GM19468 (cell line): Measurements from ENCODE around the gene PALM.
"Not testable (repeated sequence)": the region's sequence is repeated elsewhere in the genome, so short reads cannot be mapped to it uniquely, and the experiment has no call there.

Experiments used
- ATAC-seq: cut with Tn5 transposase; IDR thresholded peaks from one replicate; pipeline ENCODE4 v1.9.1; 2021; ENCODE audit warnings: mild to moderate bottlenecking, moderate library complexity, moderate number of reproducible peaks; ENCODE audit not compliant: unreplicated experiment; ENCODE audit errors: extremely low read depth

The PALM gene, protein sequence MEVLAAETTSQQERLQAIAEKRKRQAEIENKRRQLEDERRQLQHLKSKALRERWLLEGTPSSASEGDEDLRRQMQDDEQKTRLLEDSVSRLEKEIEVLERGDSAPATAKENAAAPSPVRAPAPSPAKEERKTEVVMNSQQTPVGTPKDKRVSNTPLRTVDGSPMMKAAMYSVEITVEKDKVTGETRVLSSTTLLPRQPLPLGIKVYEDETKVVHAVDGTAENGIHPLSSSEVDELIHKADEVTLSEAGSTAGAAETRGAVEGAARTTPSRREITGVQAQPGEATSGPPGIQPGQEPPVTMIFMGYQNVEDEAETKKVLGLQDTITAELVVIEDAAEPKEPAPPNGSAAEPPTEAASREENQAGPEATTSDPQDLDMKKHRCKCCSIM

DNA sequence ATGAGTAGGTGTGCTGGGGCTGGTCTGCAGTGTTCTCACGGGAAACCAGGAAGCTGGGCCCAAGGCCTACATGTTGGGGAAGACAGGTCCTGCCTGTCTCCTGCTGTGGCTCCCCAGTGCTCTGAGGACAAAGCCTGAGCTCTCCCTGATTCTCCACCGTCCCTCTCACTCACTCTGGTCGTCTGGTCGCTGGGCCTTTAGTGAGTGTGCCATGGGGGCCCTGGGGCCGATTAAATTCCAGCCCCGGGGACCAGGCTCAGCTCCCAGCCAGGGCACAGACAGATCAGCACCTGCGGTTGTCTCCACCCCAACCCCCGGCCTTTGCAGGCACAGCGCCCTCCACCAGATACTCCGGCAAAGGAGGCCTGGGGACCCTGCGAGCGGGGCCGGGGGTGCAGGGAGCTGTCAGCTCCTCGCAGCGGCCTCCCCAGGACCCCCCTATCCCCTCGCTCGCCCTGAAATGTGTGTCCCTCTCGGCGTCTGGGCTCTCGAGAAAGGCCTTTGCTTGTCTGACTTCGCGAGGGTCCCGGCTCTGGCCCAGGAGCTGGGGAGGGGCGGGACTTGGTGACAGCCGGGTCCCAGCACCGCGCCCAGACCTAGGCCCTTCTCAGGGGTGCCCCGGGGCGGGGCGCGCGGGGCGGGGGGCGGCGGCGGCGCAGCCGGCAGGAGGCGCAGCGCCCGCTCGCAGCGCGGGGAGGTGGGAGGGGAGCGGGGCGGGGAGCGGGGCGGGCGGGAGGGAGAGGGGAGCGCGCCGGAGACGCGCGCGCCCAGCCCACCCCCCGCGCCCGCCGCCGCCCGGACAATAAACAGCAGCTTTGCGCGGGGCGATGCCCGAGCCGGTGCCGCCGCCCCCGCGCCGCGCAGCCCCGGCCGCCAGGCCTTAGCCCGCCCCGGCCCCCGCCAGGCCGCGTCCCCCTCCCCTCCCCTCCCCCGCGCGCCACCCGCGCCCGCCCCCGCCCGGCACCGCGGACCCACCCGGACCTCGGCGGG is at the start of gene PALM:
PALM (plus strand) TSS at position 782 of the 990 bp plus-strand sequence. CDS start 212 bp downstream, outside the sequence.
- ATAC-seq: no peak

DNA sequence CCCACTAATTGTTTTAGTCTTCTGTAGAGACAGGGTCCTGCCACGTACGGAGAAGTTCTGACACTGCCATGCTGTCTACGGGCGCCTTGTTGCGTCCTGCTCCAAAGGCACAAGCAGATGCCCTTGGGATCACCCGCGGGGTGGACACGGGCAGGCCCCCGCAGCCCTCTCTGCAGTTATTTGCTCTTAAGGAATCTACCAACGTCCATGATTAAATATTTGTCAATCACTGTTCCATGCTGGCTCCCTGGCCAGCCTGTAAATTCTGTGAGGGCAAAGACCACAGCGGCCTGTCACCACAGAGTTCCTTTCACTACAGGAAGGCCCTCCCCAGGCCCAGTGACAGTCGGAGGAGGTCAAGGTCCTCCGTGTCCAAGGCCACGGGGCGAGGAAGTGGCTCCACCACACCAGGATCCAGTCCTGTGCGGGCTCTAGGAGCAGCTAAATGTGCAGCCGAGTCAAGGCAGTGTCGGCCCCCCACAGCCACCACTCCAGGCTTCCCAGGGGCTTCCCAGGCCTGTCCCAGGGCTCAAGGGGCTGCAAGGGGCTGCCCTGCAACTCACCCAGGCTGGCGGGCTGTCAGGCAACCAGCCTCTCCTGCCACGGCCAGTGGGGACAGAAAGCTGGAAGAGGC is 47.8 kb upstream of the PALM start:
- no peak for ATAC-seq

DNA sequence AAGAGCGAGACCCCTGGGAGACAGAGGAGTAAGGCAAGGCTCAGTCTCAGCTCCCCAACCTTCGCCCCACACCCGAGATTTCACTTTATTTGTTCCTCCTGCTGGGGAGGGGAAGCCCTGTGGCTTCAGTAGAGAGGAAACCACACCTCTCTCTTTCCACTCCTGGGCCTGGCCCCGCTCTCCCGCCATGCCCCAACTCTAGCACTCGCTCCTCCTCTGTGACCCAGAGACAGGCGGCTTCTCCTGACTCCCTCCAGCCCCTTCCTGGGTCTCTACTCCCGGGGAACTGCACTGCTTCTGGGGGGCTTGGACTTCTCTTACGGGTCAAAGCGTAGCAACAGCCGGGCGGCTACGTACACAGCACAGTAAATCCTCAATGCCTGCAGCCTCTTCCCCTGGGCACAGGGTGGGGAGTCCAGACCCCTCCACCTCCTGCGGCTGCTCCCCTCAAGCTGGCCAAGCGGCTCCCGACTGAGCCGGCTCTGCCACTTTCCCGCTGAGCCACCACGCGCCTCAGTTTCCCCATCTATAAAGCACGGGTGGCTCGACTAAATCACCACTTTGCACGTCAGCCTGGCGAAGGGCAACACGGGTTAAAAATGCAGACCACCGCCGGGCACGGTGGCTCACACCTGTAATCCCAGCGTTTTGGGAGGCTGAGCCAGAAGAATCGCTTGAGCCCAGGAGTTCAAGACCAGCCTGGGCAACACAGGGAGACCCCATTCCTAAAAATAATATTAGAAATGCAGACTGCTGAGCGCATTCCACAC is 47.1 kb upstream of the PALM start:
- ATAC-seq: no peak

DNA sequence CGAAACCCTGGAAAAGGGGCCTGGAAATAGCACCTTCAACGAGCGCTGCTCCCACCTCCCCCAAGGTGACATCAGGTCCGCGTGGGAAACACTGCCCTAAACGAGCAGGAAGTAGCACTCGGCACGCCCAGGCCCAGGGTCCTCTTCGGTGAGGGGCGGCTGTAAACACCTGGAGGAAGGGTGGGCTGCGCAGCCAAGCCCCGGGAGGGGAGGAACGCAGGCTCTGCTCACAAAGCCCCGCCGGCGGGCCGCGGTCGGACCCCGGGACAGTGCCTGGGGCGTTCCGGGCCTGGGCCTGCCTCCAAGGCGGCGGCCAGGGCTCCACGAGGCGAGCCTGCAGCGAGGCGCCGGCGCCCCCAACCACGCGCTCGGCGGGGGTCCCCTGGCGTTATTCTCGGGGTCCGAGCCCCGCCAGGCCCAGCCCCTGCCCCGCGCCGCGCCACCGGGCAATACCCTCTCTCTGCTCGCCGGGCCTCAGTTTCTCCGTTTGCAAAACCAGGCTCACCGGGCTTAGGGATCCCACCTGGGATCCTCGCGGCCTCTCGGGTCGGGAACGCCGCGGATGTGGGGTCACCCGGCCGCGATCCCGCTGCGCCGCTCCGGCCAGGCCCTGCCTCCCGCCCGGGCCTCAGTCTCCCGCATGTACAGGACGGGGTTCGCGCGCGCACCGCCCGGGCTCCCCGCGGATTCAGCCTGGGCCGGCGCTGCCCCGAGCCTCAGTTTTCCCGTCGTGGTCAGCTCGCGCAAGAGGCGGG is 46.4 kb upstream of the PALM start:
- ATAC-seq: peak; percentile 2

DNA sequence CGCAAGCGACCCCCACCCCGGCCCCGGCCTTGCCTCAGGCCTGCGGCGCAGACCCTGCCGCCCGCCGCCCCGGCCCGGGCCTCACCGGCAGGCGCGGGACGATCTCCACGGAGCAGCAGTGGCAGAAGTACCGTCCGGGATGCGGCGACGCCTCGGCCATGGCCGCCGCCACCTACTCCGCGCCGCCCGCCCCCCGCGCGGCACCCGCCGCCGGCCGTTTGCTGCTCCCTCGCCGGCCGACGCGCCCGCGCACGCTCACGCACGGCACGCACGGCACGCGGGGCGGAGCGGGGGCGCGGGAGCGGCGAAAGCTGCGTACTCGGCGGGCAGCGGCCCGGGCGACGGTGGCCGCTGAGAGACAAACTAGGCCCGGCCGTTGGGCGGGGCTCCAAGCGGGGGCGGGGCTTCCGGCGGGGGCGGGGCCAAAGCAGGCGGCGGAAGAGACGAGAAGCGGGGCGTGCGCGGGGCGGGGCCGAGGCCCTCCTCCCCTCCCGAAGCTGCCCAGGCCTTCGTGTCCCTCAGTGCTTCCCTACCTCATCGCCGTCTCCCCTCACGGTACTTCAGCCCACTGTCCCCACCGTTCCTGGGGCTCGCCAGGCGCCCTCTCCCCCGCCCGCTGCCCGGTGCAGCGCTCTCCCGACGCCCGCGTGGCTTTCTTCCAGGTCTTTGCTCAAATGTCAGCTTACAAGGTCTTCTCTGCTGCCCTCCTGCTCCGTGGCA is 45.6 kb upstream of the PALM start, which contains the start of gene RNF126:
RNF126 (minus strand) TSS at position 253 of the 720 bp plus-strand sequence; CDS start at position 160, 93 bp downstream.
- ATAC-seq: peak; percentile 42

GRCh38 chr19:663682-664117 is 45.0 kb upstream of the PALM start:
- ATAC-seq: no peak

- ATAC-seq: no peak
Observed at GRCh38 chr19:664913-665443, 43.8 kb upstream of the PALM start.

DNA sequence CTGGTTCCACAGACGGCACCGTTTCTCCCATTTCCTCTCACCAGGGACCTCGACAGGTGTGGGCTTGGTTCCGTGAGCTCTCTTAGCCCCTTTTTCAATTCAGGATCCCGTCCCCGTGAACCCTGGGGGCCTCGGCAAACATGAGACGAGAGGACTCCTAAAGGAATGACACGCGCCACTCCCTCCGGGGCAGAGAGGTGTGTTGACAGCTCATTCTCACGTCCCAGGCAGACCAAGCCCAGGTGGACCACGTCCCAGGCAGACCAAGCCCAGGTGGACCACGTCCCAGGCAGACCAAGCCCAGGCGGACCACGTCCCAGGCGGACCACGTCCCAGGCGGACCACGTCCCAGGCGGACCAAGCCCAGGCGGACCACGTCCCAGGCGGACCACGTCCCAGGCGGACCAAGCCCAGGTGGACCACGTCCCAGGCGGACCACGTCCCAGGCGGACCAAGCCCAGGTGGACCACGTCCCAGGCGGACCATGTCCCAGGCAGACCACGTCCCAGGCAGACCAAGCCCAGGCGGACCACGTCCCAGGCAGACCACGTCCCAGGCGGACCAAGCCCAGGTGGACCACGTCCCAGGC is 41.7 kb upstream of the PALM start:
- ATAC-seq: not testable (repeated sequence)

DNA sequence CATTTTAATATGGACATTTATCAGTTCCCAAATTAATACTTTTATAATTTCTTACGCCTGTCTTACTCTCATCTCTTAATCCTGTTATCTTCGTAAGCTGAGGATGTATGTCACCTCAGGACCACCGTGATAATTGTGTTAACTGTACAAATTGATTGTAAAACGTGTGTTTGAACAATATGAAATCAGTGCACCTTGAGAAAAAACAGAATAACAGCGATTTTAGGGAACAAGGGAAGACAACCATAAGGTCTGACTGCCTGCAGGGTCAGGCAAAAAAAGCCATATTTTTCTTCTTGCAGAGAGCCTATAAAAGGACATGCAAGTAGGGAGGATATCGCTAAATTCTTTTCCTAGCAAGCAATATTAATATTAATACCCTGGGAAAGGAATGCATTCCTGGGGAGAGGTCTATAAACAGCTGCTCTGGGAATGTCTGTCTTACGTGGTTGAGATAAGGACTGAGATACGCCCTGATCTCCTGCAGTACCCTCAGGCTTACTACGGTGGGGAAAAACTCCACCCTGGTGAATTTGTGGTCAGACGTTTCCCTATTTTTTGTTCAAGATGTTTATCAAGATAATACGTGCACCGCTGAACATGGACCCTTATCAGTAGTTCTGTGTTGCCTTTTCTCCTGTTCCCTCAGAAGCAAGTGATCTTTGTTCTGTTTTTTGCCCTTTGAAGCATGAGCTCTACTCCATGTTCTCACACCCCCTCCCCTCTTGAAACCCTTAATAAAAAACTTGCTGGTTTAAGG is 39.9 kb upstream of the PALM start:
- ATAC-seq: not testable (repeated sequence)

DNA sequence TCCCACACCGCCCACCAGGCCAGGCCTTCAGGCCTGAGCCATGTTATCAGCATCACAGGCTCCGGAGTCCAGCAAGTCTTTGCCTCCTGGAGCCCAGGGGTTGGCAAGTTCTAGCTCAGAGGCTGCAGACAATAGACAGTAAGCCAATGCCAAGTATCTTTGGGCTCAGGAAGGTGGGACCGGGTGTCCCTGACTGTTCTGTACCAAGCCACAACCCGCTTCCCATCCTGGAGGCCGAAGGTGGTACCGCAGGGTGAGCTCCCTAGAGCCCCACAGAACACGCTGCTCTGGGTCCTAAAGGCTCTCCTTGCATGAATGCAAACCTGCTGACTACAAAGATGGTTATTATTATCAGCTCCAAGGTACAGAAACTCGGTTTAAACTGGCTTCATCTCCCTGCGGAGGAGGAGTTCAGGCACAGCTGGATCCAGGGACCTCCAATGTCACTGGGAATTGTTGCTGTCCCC is 38.1 kb upstream of the PALM start:
- no peak for ATAC-seq

- no peak for ATAC-seq
Observed at GRCh38 chr19:674282-675151, 34.2 kb upstream of the PALM start.

GRCh38 chr19:676007-676338 is 32.8 kb upstream of the PALM start:
- no peak for ATAC-seq

- ATAC-seq: no peak
Observed at GRCh38 chr19:676339-677105, 32.2 kb upstream of the PALM start, which contains the start of gene FSTL3. TSS of gene FSTL3 (plus strand) at chr19:676392. CDS start at chr19:676424, 32 bp downstream.

GRCh38 chr19:677201-677600 is 31.5 kb upstream of the PALM start:
- ATAC-seq: no peak
